ENCODE data around the gene DNM3.
A peak's percentile ranks its signal among the peaks of the same experiment; 100 is the strongest.

The DNM3 gene

GRCh38 chr1:171931752-171932151, 90.5 kb downstream of the DNM3 start:
- no peak for DNase-seq

GRCh38 chr1:171934664-171935063, 93.4 kb downstream of the DNM3 start:
- DNase-seq = no peak

- no peak for DNase-seq
These were observed 93.8 kb downstream of the DNM3 start for GRCh38 chr1:171935086-171935485.

GRCh38 chr1:171935664-171936063, 94.4 kb downstream of the DNM3 start:
- DNase-seq = no peak

- DNase-seq = no peak
These were observed 96.6 kb downstream of the DNM3 start for GRCh38 chr1:171937938-171938337.

GRCh38 chr1:171939740-171940139, 98.4 kb downstream of the DNM3 start:
- DNase-seq = no peak

GRCh38 chr1:171940368-171940767, 99.1 kb downstream of the DNM3 start:
- DNase-seq = no peak

- DNase-seq = no peak
These were observed 100.6 kb downstream of the DNM3 start for GRCh38 chr1:171941920-171942319.

GRCh38 chr1:171943973-171944561, 102.8 kb downstream of the DNM3 start:
- DNase-seq = no peak

GRCh38 chr1:171948511-171948910, 107.2 kb downstream of the DNM3 start:
- DNase-seq = no peak

GRCh38 chr1:171949316-171949715, 108.0 kb downstream of the DNM3 start:
- DNase-seq = no peak

- no peak for DNase-seq
These were observed 112.5 kb downstream of the DNM3 start for GRCh38 chr1:171953835-171954234.

GRCh38 chr1:171954361-171954760, 113.1 kb downstream of the DNM3 start:
- DNase-seq = no peak

GRCh38 chr1:171961861-171962260, 120.6 kb downstream of the DNM3 start:
- DNase-seq = no peak

- no peak for DNase-seq
These were observed 122.5 kb downstream of the DNM3 start for GRCh38 chr1:171963762-171964161.

- DNase-seq = no peak
These were observed 124.5 kb downstream of the DNM3 start for GRCh38 chr1:171965777-171966176.

- DNase-seq = no peak
These were observed 125.3 kb downstream of the DNM3 start for GRCh38 chr1:171966426-171967220.

GRCh38 chr1:171969226-171969625, 127.9 kb downstream of the DNM3 start:
- DNase-seq = no peak

GRCh38 chr1:171969813-171970212, 128.5 kb downstream of the DNM3 start:
- DNase-seq = peak; percentile 66

- no peak for DNase-seq
These were observed 131.5 kb downstream of the DNM3 start for GRCh38 chr1:171972846-171973245.

- no peak for DNase-seq
These were observed 132.1 kb downstream of the DNM3 start for GRCh38 chr1:171973421-171973820.

GRCh38 chr1:171981303-171981702, 140.0 kb downstream of the DNM3 start:
- no peak for DNase-seq

GRCh38 chr1:171983584-171983983, 142.3 kb downstream of the DNM3 start:
- DNase-seq = peak; percentile 43

- no peak for DNase-seq
These were observed 143.0 kb downstream of the DNM3 start for GRCh38 chr1:171984262-171984661.

Measured in hematopoietic multipotent progenitor cell treated with erythropoietin and hydrocortisone succinate and interleukin-3 and kit ligand, for 8 days (in vitro differentiated cells).